HG02763 (cell line): ENCODE measurements around the gene MPDU1.
"Not testable (repeated sequence)": the region's sequence is repeated elsewhere in the genome, so short reads cannot be mapped to it uniquely, and the experiment has no call there.

Source experiments
- ATAC-seq: cut with Tn5 transposase; IDR thresholded peaks from one replicate; pipeline ENCODE4 v1.9.1; 2021; ENCODE audit warnings: mild to moderate bottlenecking, moderate library complexity; ENCODE audit not compliant: unreplicated experiment

Gene MPDU1

GRCh38 chr17:7579834-7580603, 3.6 kb upstream of the MPDU1 start:
- ATAC-seq = no peak

- ATAC-seq = no peak
Observed at GRCh38 chr17:7580604-7581575, 2.8 kb upstream of the MPDU1 start.

- ATAC-seq = no peak
Observed at GRCh38 chr17:7582396-7583252, 1.0 kb upstream of the MPDU1 start.

GRCh38 chr17:7586673-7587419, 3.2 kb downstream of the MPDU1 start:
- no peak for ATAC-seq

GRCh38 chr17:7587420-7588151, 3.9 kb downstream of the MPDU1 start:
- ATAC-seq = no peak

- no peak for ATAC-seq
Observed at GRCh38 chr17:7588553-7589203, 5.0 kb downstream of the MPDU1 start.

- no peak for ATAC-seq
Observed at GRCh38 chr17:7589204-7589868, 5.7 kb downstream of the MPDU1 start.

GRCh38 chr17:7589891-7590691, 6.4 kb downstream of the MPDU1 start, which contains the start of gene SOX15:
Gene SOX15, minus strand, starts transcription at chr17:7590094. Its CDS starts 418 bp downstream, at chr17:7589676.
- ATAC-seq = no peak

GRCh38 chr17:7590743-7591142, 7.1 kb downstream of the MPDU1 start:
- no peak for ATAC-seq

GRCh38 chr17:7591596-7591995, 7.9 kb downstream of the MPDU1 start:
- no peak for ATAC-seq

GRCh38 chr17:7592422-7593021, 8.9 kb downstream of the MPDU1 start:
- no peak for ATAC-seq

GRCh38 chr17:7593296-7593695, 9.6 kb downstream of the MPDU1 start:
- ATAC-seq = no peak

- ATAC-seq = not testable (repeated sequence)
Observed at GRCh38 chr17:7597561-7597960, 13.9 kb downstream of the MPDU1 start.

- no peak for ATAC-seq
Observed at GRCh38 chr17:7606280-7606679, 22.6 kb downstream of the MPDU1 start.

GRCh38 chr17:7610641-7611040, 27.0 kb downstream of the MPDU1 start:
- ATAC-seq = no peak

- no peak for ATAC-seq
Observed at GRCh38 chr17:7611635-7612293, 28.1 kb downstream of the MPDU1 start.

- no peak for ATAC-seq
Observed at GRCh38 chr17:7612294-7612640, 28.6 kb downstream of the MPDU1 start.
